BLaER1 treated with 17β-estradiol and CSF1 and Interleukin-3, amounts not matched to agents 10 nM and 100 nM (cell line): ENCODE results near the gene NIPSNAP2.
A peak's percentile ranks its signal among the peaks of the same experiment; 100 is the strongest.
"Not testable (repeated sequence)": the region's sequence is repeated elsewhere in the genome, so short reads cannot be mapped to it uniquely, and the experiment has no call there.

Experiments used
- H3K27ac ChIP-seq, 11 experiments: shearing (Covaris generic); formaldehyde crosslinking; 2 replicates each; pipeline ENCODE4 v1.8.1; 2022
- H3K27me3 ChIP-seq, 11 experiments: shearing (Covaris generic); formaldehyde crosslinking; 2 replicates each; pipeline ENCODE4 v1.8.1; 2022
- H3K36me3 ChIP-seq, 11 experiments: shearing (Covaris generic); formaldehyde crosslinking; 2 replicates each; pipeline ENCODE4 v1.8.1; 2022
- H3K4me1 ChIP-seq, 10 experiments: shearing (Covaris generic); formaldehyde crosslinking; 2 replicates each; pipeline ENCODE4 v1.8.1; 2022
- H3K4me2 ChIP-seq, 11 experiments: shearing (Covaris generic); formaldehyde crosslinking; 2 replicates each; pipeline ENCODE4 v1.8.1; 2022
- H3K4me3 ChIP-seq, 10 experiments: shearing (Covaris generic); formaldehyde crosslinking; 2 replicates each; pipeline ENCODE4 v1.8.1; 2022
- H3K9ac ChIP-seq, 11 experiments: shearing (Covaris generic); formaldehyde crosslinking; 2 replicates each; pipeline ENCODE4 v1.8.1; 2022
- H3K9me3 ChIP-seq, 11 experiments: shearing (Covaris generic); formaldehyde crosslinking; replicated peaks in 1 of 11; 2 replicates each; pipeline ENCODE4 v1.8.1; 2022
- H4K20me1 ChIP-seq, 11 experiments: shearing (Covaris generic); formaldehyde crosslinking; 2 replicates each; pipeline ENCODE4 v1.8.1; 2022
- Cebpa-rat ChIP-seq, 11 experiments: shearing (Covaris generic); IDR thresholded peaks; 2 replicates each; pipeline ENCODE4 v1.8.1; 2022

The NIPSNAP2 gene

GRCh38 chr7:55964261-55965099 lies at the start of gene NIPSNAP2:
NIPSNAP2 (plus strand) TSS chr7:55964585; CDS start chr7:55964610, 25 bp downstream.
- no peak for TF ChIP-seq Cebpa-rat (IDR thresholded peaks at IDR 0.05)
- no peaks in the 10 kb centered on the region for H3K27me3 ChIP-seq
- H4K20me1 ChIP-seq = peaks cover 0 to 39% (median 10%) of the 10 kb centered on the region in 11 experiments; a peak in 13 of 22 replicates
- peaks cover 33 to 38% (median 34%) of the 10 kb centered on the region in 11 experiments for H3K36me3 ChIP-seq
- H3K27ac ChIP-seq = peak within 1 kb of the TSS; percentile 90 to 97 (median 94)
- H3K4me2 ChIP-seq = peak within 1 kb of the TSS; percentile 72 to 93 (median 82)
- peak within 1 kb of the TSS; percentile 91 to 99 (median 96) for H3K9ac ChIP-seq
- H3K4me1 ChIP-seq = peaks cover 15 to 30% (median 27%) of the 10 kb centered on the region in 10 experiments; a peak in 19 of 20 replicates
- H3K9me3 ChIP-seq = peaks cover 0 to 15% (median 0%) of the 10 kb centered on the region in 11 experiments; a peak in 8 of 22 replicates
- H3K4me3 ChIP-seq = peak within 1 kb of the TSS; percentile 53 to 93 (median 81)

GRCh38 chr7:55917771-55918170 lies 46.6 kb upstream of the NIPSNAP2 start:
- Histone ChIP-seq H3K36me3 (peaks cover 22 to 72% (median 47%) of the 10 kb centered on the region in 11 experiments), H3K4me1 (no peaks in the 10 kb centered on the region), H3K4me2 (no peak overlapping the region), H3K27ac (no peak overlapping the region), H3K27me3 (no peaks in the 10 kb centered on the region), H3K9ac (no peak overlapping the region), H3K4me3 (no peak overlapping the region), H3K9me3 (peaks cover 0 to 26% (median 5%) of the 10 kb centered on the region in 11 experiments; a peak in 7 of 22 replicates), H4K20me1 (no peaks in the 10 kb centered on the region)
- no peak for TF ChIP-seq Cebpa-rat (IDR thresholded peaks at IDR 0.05)

- H3K27me3 ChIP-seq = no peaks in the 10 kb centered on the region
- no peaks in the 10 kb centered on the region for H4K20me1 ChIP-seq
- H3K27ac ChIP-seq = no peak overlapping the region
- H3K4me2 ChIP-seq = peak overlapping the region in 5 of 11 experiments; percentile 2 to 51 (median 37); a peak in 8 of 22 replicates
- no peak overlapping the region for H3K9ac ChIP-seq
- peaks cover 0 to 57% (median 28%) of the 10 kb centered on the region in 11 experiments; a peak in 21 of 22 replicates for H3K9me3 ChIP-seq
- peaks cover 0 to 15% (median 6%) of the 10 kb centered on the region in 10 experiments; a peak in 8 of 20 replicates for H3K4me1 ChIP-seq
- no peak overlapping the region for H3K4me3 ChIP-seq
- no peak for TF ChIP-seq Cebpa-rat (IDR thresholded peaks at IDR 0.05)
- H3K36me3 ChIP-seq = peaks cover 4 to 52% (median 36%) of the 10 kb centered on the region in 11 experiments
These were observed 36.2 kb upstream of the NIPSNAP2 start for GRCh38 chr7:55928006-55928767.

GRCh38 chr7:55931421-55932151 lies 32.8 kb upstream of the NIPSNAP2 start:
- no peaks in the 10 kb centered on the region for H4K20me1 ChIP-seq
- H3K4me2 ChIP-seq = no peak overlapping the region
- no peak overlapping the region for H3K9ac ChIP-seq
- no peaks in the 10 kb centered on the region for H3K27me3 ChIP-seq
- H3K36me3 ChIP-seq = peaks cover 4 to 45% (median 26%) of the 10 kb centered on the region in 11 experiments; a peak in 19 of 22 replicates
- H3K9me3 ChIP-seq = peaks cover 31 to 73% (median 54%) of the 10 kb centered on the region in 11 experiments
- no peak overlapping the region for H3K27ac ChIP-seq
- TF ChIP-seq Cebpa-rat (IDR thresholded peaks at IDR 0.05) = no peak
- H3K4me3 ChIP-seq = no peak overlapping the region
- H3K4me1 ChIP-seq = peaks cover 0 to 10% (median 6%) of the 10 kb centered on the region in 10 experiments; a peak in 7 of 20 replicates

DNA sequence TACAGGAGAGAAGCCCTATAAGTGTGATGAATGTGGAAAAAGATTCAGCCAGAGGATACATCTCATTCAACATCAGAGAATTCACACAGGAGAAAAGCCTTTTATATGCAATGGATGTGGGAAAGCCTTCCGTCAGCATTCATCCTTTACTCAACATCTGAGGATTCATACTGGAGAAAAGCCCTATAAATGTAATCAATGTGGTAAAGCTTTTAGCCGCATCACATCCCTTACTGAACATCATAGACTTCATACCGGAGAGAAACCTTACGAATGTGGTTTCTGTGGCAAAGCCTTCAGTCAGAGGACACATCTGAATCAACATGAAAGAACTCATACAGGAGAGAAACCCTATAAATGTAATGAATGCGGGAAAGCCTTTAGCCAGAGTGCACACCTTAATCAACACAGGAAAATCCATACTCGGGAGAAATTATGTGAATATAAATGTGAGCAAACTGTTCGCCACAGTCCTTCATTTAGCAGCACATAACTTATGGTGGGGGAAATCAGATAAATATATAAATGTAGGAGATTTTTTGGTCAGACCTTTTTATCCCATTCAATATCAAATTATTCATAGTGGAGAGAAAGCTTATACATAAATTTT lies 24.8 kb upstream of the NIPSNAP2 start:
- Histone ChIP-seq H3K9me3 (peaks cover 81 to 100% (median 93%) of the 10 kb centered on the region in 11 experiments), H3K4me1 (no peaks in the 10 kb centered on the region)
- no peak for TF ChIP-seq Cebpa-rat (IDR thresholded peaks at IDR 0.05)

GRCh38 chr7:55946545-55946944 lies 17.8 kb upstream of the NIPSNAP2 start:
- Histone ChIP-seq H3K27ac (no peak overlapping the region), H3K36me3 (peaks cover 0 to 24% (median 7%) of the 10 kb centered on the region in 11 experiments; a peak in 11 of 22 replicates), H3K9me3 (peaks cover 23 to 61% (median 44%) of the 10 kb centered on the region in 11 experiments), H3K4me1 (no peaks in the 10 kb centered on the region), H3K4me3 (no peak overlapping the region), H3K9ac (no peak overlapping the region), H3K4me2 (no peak overlapping the region), H4K20me1 (no peaks in the 10 kb centered on the region), H3K27me3 (no peaks in the 10 kb centered on the region)
- TF ChIP-seq Cebpa-rat (IDR thresholded peaks at IDR 0.05) = no peak

More for the DNA sequence above, 24.8 kb upstream of the NIPSNAP2 start:
- no peak overlapping the region for H3K9ac ChIP-seq
- H3K27me3 ChIP-seq = no peaks in the 10 kb centered on the region
- no peak overlapping the region for H3K4me2 ChIP-seq
- no peaks in the 10 kb centered on the region for H4K20me1 ChIP-seq
- H3K4me3 ChIP-seq = 0 out of 20 replicates have a peak overlapping the region, but pooled peaks of 1 of the 10 experiments have one; percentile 7
- no peak overlapping the region for H3K27ac ChIP-seq
- peaks cover 16 to 73% (median 50%) of the 10 kb centered on the region in 11 experiments; a peak in 21 of 22 replicates for H3K36me3 ChIP-seq

DNA sequence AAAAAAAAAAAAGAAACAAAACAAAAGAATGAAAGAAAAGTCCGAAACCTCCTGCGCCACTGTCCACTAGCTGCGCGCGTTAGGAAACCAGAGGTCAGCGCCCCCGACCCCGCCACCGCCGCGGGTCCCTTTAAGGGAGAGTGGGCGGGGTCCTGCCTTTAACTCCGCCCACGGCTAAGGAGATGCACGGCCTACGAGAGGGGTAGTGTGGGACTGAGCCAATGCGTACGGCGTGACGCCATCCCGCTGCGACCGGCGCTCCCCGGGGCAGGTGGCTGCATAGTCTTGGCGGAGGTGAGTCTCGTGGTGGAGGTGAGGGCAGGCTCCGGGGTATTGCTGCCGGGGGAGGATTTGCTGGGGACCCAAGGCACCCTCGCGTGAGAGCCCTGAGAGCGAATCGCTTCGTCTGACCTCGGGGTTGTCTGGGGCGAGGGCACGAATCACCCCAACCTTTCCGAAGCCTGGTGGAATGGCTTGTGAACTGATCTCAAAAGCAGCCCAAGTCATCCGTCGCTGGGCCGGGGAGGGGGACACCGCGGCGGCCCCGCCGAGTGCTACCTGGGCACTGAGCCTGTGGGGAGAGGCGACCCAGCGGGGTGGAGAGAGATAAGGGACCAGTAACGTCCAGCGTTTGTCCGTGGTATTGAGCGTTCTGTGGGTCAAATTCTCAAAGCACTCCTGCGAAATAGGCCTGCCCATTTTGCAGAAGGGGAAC lies 12.6 kb upstream of the NIPSNAP2 start, which contains the start of gene MRPS17:
Gene MRPS17 (plus strand): TSS at position 241 of the 715 bp plus-strand sequence. CDS start 1,319 bp downstream, outside the sequence.
- Histone ChIP-seq H3K9ac (peak within 1 kb of the TSS; percentile 80 to 96 (median 88)), H3K27ac (peak within 1 kb of the TSS; percentile 73 to 89 (median 81)), H3K4me2 (peak within 1 kb of the TSS; percentile 86 to 98 (median 91)), H3K27me3 (no peaks in the 10 kb centered on the region), H3K9me3 (peaks cover 0 to 9% (median 2%) of the 10 kb centered on the region in 11 experiments; a peak in 16 of 22 replicates), H3K4me3 (peak within 1 kb of the TSS; percentile 83 to 99 (median 94)), H3K4me1 (peaks cover 0 to 15% (median 10%) of the 10 kb centered on the region in 10 experiments; a peak in 13 of 20 replicates), H3K36me3 (peaks cover 32 to 40% (median 37%) of the 10 kb centered on the region in 11 experiments), H4K20me1 (peaks cover 0 to 31% (median 8%) of the 10 kb centered on the region in 11 experiments; a peak in 6 of 22 replicates)
- no peak for TF ChIP-seq Cebpa-rat (IDR thresholded peaks at IDR 0.05)

- Histone ChIP-seq H4K20me1 (peaks cover 0 to 31% (median 8%) of the 10 kb centered on the region in 11 experiments; a peak in 6 of 22 replicates), H3K36me3 (peaks cover 32 to 45% (median 40%) of the 10 kb centered on the region in 11 experiments), H3K4me1 (peaks cover 0 to 15% (median 10%) of the 10 kb centered on the region in 10 experiments; a peak in 13 of 20 replicates), H3K9ac (peak overlapping the region; percentile 80 to 96 (median 88)), H3K27ac (peak overlapping the region; percentile 73 to 89 (median 81)), H3K4me3 (peak overlapping the region; percentile 83 to 99 (median 94)), H3K4me2 (peak overlapping the region; percentile 86 to 98 (median 91))
- H3K27me3 ChIP-seq, H3K9me3 ChIP-seq: not testable (repeated sequence)
These were observed 12.1 kb upstream of the NIPSNAP2 start for GRCh38 chr7:55952352-55952671.
